ENCODE data around the gene SUN3. TPM values are rescaled to one million over a fixed set of nuclear protein-coding genes. Genes with fewer than 3 reads are reported as not detected.

The SUN3 gene
- total and polyA plus RNA-seq, 2 of the 13 experiments (the other 11 are each of a cell fraction or from before 2014, with no cell fraction given), result not detected

GRCh38 chr7:47979145-47979831 lies 49.6 kb downstream of the SUN3 start, which contains the start of gene HUS1 (continued):
- TF ChIP-seq PITX1 (CRISPR knock-in tag; IDR thresholded peaks at IDR 0.05) (peak; percentile 88), ZNF333 (CRISPR knock-in tag; IDR thresholded peaks at IDR 0.05; ENCODE audit: borderline replicate concordance) (peak; percentile 60; the same call in 1 of the 2 replicates), GATAD1 (CRISPR knock-in tag; IDR thresholded peaks at IDR 0.05) (peak; percentile 94), ZNF83 (CRISPR knock-in tag; IDR thresholded peaks at IDR 0.05; ENCODE audit: borderline replicate concordance) (no peak), PAXIP1 (CRISPR knock-in tag; conservative IDR thresholded peaks at IDR 0.05) (peak; percentile 74), PAX8 (CRISPR knock-in tag; IDR thresholded peaks at IDR 0.05; ENCODE audit: borderline replicate concordance) (peak; percentile 36; the same call in 1 of the 2 replicates), SNAPC2 (CRISPR knock-in tag; IDR thresholded peaks at IDR 0.05) (no peak), KAT2B (IDR thresholded peaks at IDR 0.05; ENCODE audit: borderline replicate concordance, low read depth, low read length) (no peak), PATZ1 (CRISPR knock-in tag; IDR thresholded peaks at IDR 0.05) (peak; percentile 60), ZNF790 (CRISPR knock-in tag; IDR thresholded peaks at IDR 0.05; ENCODE audit: borderline replicate concordance) (no peak; the same call in 1 of the 2 replicates), KMT2A (CRISPR knock-in tag; IDR thresholded peaks at IDR 0.05) (peak; percentile 79), ATF6 (CRISPR knock-in tag; conservative IDR thresholded peaks at IDR 0.05) (peak; percentile 58), ZNF792 (CRISPR knock-in tag; IDR thresholded peaks at IDR 0.05) (peak; percentile 81; the same call in 1 of the 2 replicates), HIVEP1 (CRISPR knock-in tag; IDR thresholded peaks at IDR 0.05) (peak; percentile 90), PCBP1 (IDR thresholded peaks at IDR 0.05; ENCODE audit: borderline replicate concordance, low read depth, low read length) (peak; percentile 89; the same call in 1 of the 2 replicates), ARNTL (CRISPR knock-in tag; IDR thresholded peaks at IDR 0.05) (peak; percentile 86), HNRNPK (IDR thresholded peaks at IDR 0.05; ENCODE audit: low read depth, low read length, poor library complexity, severe bottlenecking) (peak; percentile 74), TFE3 (CRISPR knock-in tag; IDR thresholded peaks at IDR 0.05) (peak; percentile 83)

Measured in HepG2 (cell line).